Measurements from ENCODE around the gene ICE1.
A peak's percentile ranks its signal among the peaks of the same experiment; 100 is the strongest.
"Not testable (repeated sequence)": the region's sequence is repeated elsewhere in the genome, so short reads cannot be mapped to it uniquely, and the experiment has no call there.

Gene ICE1

DNA sequence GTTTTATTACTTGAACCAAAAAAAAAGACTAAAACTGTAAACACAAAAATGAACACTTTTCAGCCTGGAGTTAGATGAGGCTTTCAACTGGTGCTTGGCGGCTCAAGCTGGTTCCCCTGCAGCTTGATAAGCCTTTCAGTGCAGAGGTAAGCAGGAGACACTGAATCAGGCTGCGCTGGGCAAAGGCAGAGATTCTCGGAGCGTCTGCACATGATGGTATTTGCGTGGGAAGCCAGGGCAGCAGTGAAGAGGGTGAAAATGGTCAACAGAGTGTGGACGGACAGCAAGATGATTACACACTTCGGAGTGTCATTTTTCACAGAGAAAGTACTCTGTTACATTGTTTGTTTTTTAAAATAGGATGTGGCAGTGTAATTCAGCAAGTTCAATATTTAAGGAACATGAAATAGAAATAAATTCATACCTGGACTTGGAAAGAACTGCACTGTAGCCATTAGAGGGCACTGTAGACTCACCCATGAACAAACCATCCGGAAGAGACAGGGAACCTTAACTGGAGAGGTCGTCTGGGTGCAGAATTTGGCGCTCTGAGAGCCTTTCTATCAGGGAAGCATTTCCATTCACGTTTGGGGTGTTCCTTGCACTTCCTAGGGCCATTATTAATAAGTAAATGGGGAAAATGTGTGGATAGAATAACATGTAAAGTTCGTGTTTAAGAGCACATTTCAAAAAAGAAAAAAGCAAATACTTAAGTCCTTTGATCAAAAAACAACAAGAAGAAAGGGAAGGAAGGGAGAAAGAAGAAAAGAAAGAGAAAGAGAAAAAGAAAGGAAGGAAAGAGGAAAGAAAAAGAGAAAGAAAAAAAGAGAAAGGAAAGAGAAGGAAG is 69.8 kb downstream of the ICE1 start:
- no peak for DNase-seq

DNA sequence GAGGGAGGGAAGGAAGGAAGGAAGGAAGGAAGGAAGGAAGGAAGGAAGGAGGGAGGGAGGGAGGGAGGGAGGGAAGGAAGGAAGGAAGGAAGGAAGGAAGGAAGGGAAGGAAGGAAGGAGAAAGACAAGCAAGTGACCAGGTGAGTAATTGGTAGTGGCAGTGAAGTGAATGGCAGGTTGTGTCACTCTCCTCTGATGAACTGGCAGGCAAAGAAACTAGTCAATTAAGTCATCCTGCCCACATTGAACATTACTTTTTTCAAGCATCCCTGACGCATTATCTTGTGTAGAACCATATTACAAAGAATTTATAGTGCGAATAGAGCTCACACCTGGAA is 70.4 kb downstream of the ICE1 start:
- not testable (repeated sequence) for DNase-seq

DNA sequence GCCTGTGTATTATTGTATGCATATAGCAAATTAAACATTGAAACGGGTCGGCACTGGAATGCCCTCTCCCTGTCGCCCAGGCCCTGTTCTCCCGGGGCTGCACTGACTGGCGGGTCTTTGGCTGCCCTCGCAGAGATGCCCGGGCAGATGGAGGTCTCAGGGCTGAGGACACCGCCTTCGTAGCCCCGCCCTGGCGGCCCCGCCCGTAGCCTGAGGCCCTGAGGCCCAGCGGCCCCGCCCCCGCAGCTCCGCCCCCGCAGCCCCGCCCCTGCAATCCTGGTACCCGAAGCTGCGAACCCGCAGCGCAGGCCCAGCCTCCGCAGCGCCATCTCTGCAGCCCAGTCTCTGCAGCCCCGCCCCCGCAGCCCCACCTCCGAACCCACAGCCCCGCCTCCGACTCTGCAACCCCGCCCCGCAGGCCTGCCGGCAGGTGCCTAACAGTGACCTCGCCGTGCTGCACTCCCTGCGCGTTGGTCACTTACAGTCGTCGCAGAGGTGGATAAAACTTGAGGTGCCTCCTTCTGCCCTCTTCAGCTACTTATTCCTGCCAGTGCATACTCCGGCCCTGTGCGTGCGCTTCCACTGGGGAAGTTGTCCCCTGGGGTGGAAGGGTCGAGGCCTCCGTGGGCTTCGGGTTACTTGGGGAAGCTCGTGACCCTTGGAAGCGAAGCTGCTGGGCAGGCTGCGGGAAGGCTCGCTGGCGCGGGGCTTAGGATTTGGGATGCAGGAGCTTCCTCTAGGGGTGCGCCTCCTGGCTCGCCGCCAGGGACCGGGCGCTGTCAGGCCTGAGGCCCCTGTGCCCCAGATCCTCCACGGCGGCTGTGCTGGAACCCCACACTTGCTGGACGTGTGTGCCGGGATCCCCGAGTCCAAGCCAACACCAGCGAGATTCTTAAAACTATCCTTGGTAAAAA is 72.3 kb downstream of the ICE1 start:
- DNase-seq = peak; percentile 30

DNA sequence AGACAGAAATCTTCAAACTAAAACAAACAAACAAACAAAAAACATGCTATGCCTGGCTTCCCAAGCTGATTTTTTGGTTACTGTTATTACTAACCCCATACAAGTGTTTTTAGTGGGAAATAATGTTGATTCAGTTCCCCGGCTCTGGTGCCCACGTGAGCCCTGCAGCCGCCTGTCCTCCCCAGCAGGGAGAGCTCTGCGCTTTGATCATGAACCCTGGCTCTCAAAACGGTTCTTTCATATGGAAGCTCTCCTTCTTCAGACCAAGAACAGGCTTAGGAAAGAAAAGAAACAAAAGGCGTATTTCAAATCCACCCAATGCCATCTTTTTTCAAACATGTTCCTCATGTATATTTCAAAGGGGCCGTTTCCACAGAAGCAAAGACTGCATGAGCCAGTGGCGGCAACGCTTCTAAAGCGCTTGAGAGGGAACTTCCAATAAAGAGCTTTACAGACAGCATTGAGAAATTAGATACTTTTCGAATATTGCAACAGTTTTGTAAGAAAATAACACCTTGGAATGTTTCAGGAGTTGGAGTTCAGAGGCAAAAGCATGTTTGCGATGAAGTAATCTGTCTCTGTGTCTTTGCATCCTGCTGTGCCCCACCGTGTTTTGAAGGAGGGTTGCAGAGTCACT is 74.8 kb downstream of the ICE1 start:
- DNase-seq = peak; percentile 33

DNA sequence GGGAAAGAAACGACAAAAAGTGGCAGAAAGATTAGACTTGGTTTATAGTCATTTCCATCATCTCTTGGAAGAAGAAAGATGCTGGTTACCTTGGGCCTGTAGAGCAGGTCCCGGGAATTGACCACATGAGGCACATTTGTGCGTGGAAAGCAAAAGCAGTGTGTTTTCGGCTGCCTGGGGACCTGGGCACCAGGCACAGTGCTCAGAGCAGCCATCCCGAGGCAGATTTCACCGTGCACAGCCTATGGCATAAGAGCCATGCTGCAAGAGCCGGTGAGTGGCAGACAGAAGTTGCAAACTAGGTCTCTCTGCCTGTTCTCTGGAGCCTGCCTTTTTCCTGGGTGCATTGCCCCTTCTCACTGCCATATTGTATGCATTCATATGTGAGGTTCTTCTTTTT is 77.0 kb downstream of the ICE1 start:
- no peak for DNase-seq

DNA sequence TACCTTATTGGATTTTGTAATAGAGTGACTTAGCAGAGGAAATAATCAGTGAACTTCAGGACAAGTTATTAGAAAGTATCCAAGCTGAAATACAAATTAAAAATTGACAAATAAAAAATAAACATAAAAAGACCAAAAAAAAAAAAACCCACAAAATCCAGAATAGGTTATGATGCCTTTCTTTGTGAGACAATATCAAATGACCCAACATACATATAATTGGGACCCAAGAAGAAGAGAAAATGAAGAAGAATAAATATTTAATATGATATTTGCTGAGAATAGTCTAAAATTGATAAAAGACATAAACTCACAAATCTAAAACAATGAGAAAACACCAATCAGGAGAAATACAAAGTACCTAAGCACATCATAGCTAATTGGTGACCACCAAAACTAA is 81.8 kb downstream of the ICE1 start:
- DNase-seq = no peak

DNA sequence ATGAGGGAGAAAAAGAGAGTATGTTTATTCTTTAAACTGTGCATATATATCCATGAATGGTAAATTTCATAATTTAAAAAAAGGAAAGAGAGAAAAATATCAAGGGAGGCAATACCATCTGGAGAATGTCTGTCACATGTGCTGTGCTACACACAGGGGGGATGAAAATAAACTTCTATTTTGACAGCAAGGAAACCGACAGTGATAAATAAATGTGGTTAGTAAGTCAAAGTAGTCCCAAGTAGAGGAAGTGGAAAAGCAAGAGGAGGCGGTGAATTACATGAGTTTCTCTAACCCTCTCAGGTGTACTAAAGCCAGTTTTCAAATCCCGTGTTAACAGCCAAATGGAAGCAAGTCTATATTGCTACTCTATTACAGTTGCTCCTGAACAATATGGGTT is 83.3 kb downstream of the ICE1 start:
- no peak for DNase-seq

DNA sequence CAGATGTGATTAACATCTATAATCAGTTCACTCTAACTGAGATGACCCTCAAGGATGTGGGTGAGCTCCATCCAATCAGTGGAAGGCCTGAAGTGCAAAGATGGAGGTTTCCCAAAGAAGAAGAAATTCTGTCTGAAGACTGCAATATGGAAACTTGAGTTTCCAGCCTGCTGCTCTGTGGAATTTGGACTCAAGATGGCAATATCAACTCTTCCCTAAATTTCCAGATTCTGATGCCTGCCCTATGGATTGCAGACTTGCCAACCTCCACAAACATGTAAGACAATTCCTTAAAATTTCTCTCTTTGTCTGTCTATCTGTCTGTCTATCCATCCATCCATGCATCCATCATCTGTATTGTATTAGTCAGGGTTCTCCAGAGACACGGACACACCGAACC is 85.9 kb downstream of the ICE1 start:
- no peak for DNase-seq

DNA sequence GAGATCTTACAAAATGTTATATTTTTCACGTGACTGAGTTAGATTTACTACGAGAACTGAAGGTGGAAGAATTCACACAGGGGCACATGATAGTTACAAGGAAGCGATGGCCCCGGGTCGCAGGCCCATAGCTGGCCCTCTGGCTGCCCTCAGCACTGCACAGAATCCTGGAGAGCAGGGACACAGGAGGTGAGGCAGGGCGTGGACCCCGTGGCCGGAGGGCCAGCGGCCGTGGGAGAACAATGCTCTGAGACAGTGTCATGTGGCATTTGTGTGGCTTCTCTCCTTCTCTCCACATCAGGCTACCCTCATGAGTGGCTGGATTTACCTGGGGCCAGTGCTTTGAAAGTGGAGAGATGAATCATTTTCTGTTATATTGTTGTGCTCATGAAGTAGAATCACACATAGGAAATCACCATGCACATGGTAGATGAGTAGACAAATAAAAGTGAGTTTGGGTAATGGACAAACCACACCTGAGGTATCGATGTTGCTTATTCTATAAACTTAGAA is 89.5 kb downstream of the ICE1 start:
- DNase-seq = no peak

DNA sequence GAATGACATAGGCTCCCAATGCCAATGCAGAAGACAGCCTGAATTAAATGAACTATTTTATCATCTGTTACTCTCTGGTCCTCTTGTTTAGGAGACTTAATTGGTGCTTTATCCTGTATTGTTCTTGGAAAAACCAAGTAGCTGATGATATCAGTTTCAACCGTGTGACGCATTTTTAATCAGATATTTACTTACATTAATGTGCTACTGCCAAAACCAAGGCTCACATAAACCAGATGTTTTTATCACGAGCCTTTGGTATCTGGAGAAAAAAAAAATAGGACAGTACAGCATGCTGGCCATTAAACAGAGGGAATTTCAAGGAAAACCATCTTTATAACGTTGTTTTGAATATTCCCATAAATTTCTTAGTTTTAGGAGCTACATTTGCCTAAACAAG is 90.1 kb downstream of the ICE1 start:
- DNase-seq = no peak

DNA sequence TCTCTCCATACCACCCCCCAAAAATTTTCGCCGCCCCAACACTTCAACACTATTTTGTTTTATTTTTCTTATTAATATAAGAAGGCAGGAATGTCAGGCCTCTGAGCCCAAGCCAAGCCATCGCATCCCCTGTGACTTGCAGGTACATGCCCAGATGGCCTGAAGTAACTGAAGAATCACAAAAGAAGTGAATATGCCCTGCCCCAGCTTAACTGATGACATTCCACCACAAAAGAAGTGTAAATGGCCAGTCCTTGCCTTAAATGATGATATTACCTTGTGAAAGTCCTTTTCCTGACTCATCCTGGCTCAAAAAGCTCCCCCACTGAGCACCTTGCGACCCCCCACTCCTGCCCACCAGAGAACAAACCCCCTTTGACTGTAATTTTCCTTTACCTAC is 98.1 kb downstream of the ICE1 start:
- DNase-seq = not testable (repeated sequence)

DNA sequence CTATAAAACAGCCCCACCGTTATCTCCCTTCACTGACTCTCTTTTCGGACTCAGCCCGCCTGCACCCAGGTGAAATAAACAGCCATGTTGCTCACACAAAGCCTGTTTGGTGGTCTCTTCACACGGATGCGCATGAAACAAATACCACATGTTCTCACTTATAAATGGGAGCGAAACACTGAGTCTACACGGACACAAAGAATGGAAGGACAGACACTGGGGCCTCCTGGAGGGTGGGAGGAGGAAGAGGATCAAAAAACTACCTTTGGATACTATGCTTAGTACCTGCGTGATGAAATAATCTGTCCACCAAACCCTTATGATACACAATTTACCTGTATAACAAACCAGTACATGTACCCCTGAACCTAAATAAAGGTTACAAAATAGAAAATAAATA is 98.6 kb downstream of the ICE1 start:
- no peak for DNase-seq

DNA sequence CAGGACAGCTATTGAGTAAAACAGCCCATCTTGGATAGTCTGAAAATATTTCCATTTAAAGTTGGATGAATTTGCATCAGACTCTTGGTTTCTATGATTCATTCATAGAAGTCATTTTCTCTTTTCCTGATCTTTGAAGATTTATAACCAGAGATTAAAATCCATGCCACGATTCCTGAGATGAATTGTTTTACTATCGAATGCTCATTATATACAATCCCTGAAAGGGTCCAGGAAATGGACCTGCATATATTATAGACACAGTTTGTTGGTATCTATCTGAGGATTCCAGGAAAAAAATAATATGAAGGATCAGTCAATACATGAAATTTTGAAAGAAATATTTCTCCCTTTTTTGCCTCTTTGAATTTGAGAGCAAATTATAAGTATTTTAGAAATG is 99.0 kb downstream of the ICE1 start:
- no peak for DNase-seq

DNA sequence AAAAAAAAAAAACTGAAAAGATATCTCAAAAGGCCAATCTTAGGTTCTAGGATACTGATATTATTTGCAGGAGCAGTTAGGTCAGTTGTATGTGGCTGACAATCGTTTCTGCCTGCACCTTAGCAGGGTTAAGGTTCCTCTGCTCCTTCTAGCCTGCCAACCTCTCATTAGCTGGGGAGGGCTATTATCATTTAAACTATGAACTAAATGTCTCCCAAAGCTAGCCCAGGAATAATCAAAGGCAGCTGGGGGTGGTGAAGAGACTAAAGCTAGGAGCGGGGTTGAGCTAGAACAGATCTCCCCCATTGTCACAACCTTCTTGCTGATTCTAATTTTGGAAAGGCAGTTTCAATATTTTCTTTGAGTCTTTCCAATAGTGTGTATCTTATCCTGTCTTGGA is 99.9 kb downstream of the ICE1 start:
- DNase-seq = no peak

DNA sequence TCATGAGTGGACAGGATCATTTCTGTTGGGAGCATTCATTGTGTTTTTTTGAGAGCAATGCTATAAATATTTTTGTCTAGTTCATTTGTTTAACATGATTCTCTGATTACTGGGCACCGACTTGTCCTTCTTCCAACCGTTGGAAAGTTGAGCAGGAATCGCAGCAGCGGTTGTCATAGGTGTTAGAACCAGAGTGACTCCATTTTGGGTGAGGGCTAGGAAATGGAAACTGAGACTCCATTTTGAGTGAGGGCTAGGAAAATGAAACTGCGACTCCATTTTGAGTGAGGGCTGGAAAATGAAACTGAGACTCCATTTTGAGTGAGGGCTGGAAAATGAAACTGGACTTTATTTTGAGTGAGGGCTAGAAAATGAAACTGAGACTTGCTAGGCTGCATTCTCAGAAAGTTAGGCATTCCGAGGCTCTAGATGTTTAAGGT is 100.6 kb downstream of the ICE1 start:
- DNase-seq = no peak

DNA sequence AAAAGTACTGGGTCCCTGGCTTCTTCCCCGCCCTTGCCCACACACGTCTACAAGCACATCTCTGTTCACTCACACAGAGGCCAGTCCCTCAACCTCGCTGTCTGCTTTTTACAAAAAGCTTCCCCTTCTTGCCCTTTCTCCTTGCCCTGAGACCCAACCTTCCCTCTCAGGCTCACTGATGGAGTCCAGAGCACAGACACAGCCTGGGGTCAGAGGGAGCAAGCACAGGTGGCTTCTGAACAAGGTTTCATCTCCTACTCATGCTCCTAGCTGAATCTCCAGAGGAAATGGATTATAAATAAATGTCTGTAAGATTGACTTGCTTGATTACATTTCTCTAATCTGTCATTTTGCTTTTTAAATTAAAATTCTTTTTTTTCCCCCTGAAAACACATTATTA is 101.8 kb downstream of the ICE1 start:
- DNase-seq = no peak

DNA sequence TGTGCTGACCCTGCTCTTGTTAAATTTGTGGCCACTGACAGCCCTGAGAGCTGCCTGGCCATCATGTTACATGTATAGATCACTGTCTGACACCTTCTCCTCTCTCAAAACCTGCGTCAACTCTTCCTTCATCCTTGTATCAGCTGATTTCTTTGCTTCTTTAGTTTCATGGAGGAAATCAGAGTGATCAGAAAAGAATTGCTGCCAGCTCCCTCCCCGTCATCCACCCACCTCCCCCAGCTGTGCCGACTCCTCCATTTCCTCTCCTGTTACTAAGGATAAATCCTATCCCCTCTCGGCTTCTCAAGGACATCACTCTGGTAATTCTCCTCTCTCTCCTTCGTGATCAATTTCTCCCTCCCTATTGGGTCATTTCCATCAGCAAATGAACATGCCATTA is 108.9 kb downstream of the ICE1 start:
- no peak for DNase-seq

DNA sequence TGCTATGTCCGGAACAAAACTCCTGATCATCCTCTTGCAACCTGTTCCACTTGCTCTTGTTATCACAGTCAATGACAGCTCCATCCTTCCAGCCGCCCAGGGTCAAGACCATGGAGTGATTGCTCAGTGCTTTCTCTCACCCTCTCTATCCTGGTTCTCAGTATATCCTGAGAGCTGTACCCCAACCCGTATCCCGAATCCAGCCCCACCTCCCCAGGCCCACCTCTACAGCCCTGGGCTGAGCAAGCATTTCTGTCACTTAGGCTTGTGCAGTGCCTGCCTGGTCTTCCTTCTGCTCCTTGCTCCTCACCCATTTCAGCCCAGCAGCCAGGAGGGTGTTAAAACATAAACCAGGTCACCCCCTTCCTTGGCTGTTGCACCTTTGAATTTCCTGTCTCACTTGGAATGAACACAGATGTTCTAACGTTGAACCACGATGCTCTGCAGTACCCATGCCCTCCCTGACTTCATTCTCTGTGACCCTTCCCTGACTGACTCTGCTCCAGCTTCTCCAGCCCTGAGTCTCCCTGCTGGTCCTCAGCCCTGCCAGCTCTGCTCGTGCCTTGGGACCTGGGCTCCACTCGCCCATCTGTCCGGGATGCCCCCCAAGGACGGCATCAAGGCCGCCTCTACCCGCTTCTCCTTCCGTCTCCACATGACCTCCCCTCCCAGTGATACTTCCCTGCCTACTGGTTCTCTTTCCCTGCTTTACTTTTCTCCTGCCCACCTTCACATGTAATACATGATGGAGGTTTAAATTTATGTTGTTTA is 110.0 kb downstream of the ICE1 start:
- no peak for DNase-seq

DNA sequence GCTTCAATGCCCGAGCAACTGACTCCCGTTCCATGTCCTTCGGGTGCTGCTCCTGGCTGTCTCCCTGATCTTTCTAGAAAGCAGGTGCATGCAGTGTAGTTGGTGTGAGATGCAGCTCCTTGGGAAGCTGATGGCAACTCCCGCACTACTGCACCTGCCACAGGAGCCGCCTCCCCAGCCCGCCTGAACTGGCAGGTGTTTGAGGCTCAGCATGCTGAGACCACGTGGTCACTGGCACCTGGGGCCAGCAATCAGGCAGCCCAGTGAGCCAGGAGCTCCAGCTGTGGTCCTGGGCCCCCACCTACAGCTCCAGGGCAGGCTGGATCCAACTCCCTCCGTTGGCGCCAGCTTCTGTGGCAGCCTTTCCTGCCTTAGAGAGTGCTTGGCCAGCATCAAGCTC is 111.5 kb downstream of the ICE1 start:
- no peak for DNase-seq

DNA sequence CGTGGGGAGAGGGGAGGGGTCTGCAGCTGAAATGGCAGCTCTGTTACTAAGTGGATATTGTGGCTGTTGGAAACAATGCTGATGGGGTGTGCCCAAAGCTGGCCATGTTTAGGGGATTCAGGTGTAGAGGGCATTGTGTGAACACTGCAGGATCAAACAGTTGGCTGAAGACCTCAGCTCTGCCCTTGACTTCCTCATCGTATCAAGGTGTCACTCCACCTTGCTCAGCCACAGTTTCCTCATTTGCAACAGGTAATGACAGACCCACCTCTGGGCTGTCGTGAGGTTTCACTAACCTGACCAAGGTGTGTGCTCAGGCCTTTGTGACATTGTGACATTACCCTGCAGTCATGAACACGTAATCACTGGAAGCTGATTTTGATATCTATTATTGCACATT is 111.9 kb downstream of the ICE1 start:
- no peak for DNase-seq

DNA sequence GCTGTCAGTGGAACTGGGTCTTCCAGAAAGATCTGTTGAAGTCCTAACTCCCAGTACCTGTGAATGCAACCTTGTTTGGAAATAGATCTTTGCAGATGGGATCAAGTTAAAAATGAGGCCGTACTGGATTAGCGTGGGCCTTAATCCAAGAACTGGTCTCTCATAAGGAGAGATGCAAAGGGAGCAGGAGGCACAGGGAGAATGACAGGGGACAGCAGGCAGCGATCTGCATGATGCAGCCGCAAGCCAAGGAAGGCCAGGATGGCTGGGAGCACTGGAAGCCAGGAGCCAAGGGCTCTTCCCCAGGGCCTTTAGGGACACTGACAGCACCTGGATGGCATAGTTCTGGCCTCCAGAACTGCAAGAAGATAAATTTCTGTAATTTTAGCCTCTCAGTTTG is 114.4 kb downstream of the ICE1 start:
- DNase-seq = no peak

DNA sequence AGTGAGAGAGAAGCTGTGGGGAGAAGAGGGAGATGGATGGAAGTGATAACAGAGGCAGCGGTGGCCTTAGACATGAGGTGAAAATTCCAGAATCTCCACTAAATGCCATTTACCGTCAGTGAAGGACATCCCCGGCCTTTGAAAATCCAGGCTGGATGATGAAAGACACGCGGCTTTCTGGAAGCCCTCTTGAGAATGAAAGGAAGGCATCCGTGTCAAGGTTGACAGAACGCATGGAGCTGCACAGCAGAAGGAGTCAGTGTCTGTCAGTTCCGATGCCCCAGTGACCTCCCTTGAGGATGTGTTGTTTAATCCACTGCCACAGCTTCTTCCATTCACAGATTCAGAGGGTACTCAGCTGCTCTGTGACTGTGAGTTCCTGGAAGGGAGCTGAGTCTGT is 114.9 kb downstream of the ICE1 start:
- no peak for DNase-seq

Data from right kidney (tissue), 1 donor.